ENCODE data around the gene NOC3L.

Gene NOC3L

DNA sequence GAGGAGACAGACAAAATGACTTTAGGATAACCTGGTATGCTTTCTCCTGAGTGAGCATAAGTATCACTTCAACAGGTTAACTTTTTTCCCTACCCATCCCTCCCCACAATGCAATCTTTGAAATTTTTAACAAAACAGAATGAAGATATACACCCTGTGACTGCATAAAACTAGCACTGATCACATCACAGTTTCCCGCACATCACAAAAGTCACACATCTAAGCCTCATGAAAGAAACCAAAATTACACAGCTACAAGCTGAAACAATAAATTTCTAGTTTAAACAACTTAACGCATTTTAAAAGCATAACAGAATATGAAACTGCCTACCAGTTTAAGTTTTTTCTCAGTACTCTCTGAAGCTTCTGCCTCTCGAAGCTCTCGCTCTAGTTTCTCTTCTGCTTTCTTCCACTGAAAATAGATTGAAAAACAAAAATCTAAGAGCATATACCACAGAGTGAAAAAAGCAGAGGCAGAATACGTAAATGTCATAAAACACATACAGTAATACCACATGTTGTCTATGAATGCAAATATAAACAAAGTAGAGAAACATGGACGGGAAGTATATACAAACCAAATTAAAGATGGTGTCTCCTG lies 18.1 kb downstream of the NOC3L start:
- H3K27ac Mint-ChIP-seq: no peak overlapping the region
- H3K27me3 Mint-ChIP-seq: no peaks in the 10 kb centered on the region
- H3K36me3 Mint-ChIP-seq (ENCODE audit: low read depth): peaks cover 75% of the 10 kb centered on the region
- H3K4me1 Mint-ChIP-seq (ENCODE audit: low read depth): no peaks in the 10 kb centered on the region
- H3K9me3 Mint-ChIP-seq: no peaks in the 10 kb centered on the region
- no peak overlapping the region for H3K4me3 Mint-ChIP-seq

DNA sequence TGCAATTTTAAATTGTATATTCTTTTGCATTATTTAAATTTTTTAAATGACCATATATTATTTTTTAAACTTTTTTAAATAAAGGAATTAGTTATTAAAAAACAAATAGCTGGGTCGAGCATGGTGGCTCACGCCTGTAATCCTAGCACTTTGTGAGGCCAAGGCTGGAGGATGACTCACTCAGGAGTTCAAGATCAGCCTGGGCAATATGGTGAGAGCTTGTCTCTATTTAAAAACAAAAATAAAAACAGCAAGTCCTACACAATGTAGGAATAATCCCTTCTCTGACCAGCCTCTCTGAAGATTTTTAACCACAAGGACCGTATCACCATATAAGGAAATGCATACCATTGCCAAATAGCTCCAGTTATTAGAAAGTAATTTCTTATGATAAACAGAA lies 19.6 kb downstream of the NOC3L start:
- H3K4me3 Mint-ChIP-seq: no peak overlapping the region
- H3K4me1 Mint-ChIP-seq (ENCODE audit: low read depth): no peaks in the 10 kb centered on the region
- H3K9me3 Mint-ChIP-seq: no peaks in the 10 kb centered on the region
- H3K27me3 Mint-ChIP-seq: no peaks in the 10 kb centered on the region
- no peak overlapping the region for H3K27ac Mint-ChIP-seq
- H3K36me3 Mint-ChIP-seq (ENCODE audit: low read depth): peaks cover 82% of the 10 kb centered on the region

DNA sequence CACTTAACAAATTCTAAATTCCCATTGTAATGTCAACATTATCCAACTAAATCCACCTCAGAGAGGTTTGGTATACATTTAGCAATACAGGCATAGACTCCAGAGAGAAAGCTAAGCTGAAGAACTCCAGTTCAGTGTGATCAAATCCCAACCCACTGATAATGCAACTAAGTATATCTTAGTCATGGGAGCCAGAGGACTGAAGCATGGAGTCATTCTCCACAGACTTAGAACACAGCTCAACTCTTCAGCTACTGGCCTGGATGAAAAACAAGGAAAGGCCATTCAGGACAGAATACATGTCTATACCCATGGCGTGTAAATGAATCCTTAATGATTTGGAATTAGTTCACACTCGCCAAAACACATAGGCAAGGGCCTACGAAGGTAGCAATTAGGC lies 27.9 kb downstream of the NOC3L start:
- Mint-ChIP-seq H3K4me3 (no peak overlapping the region), H3K4me1 (ENCODE audit: low read depth) (no peaks in the 10 kb centered on the region), H3K9me3 (no peaks in the 10 kb centered on the region), H3K36me3 (ENCODE audit: low read depth) (peaks cover 81% of the 10 kb centered on the region), H3K27me3 (no peaks in the 10 kb centered on the region), H3K27ac (no peak overlapping the region)

DNA sequence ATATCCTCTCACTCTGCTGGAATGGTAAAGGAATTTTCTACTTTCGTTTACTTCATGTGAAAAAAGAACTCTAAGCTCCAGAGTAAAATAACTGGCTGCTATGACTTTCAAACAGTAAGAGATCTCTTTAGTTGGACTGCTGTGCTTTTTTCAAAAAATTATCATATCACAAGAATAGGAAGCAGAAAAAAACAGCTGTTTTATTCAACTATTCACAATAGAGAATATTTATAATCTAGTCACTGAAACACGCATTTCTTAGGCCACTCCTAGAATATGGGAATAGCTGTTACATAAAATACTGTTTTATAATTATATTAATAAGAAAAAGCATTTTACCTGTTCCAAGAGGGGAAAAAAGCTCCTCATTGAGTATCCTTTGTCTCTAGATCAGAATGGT lies 29.7 kb downstream of the NOC3L start:
- Mint-ChIP-seq H3K27ac (no peak overlapping the region), H3K36me3 (ENCODE audit: low read depth) (peaks cover 78% of the 10 kb centered on the region), H3K4me1 (ENCODE audit: low read depth) (no peaks in the 10 kb centered on the region)

DNA sequence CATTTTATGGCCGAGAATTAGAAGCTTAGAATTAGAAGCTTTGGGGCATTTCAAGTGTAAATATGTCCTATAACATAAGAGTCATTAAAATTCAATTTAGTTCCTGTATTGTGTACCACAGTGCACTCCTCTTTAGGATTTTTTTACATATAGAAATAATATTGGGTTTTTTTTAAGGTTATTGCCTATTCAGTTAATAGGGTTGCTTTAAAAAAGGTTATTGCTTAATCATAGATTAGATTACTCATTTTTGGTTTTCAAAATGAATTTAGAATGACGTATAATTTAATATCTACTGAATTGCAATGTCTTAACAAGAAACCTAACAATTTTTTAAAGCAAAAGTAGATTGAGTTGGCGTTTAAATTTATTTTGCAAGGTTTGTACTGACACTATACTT lies 34.1 kb downstream of the NOC3L start:
- H3K36me3 Mint-ChIP-seq (ENCODE audit: low read depth): peaks cover 78% of the 10 kb centered on the region
- no peak overlapping the region for H3K4me3 Mint-ChIP-seq
- H3K9me3 Mint-ChIP-seq: no peaks in the 10 kb centered on the region
- H3K27me3 Mint-ChIP-seq: no peaks in the 10 kb centered on the region
- H3K27ac Mint-ChIP-seq: no peak overlapping the region
- no peaks in the 10 kb centered on the region for H3K4me1 Mint-ChIP-seq (ENCODE audit: low read depth)

More for the DNA sequence above, 29.7 kb downstream of the NOC3L start:
- Mint-ChIP-seq H3K4me3 (no peak overlapping the region), H3K9me3 (no peaks in the 10 kb centered on the region), H3K27me3 (no peaks in the 10 kb centered on the region)

DNA sequence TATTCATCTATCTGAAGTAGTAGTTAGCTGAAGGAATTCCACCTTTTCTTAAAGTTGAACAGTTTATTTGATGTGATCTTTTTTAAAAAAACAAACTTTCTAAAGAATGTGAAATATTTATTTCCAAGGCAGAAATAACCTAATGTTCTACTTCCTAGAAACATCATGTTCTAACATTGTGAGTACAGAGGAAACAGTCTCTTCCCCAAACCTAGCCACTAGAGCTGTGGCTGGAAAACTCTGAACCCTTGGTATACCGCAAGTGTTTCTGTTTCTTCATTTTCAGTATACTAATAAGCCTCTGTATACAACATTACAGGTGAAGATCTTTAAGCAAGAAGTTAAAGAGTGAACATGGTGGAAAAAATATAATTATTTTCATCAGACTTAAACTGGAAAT lies 35.1 kb downstream of the NOC3L start:
- Mint-ChIP-seq H3K4me1 (ENCODE audit: low read depth) (no peaks in the 10 kb centered on the region), H3K4me3 (no peak overlapping the region), H3K27me3 (no peaks in the 10 kb centered on the region), H3K36me3 (ENCODE audit: low read depth) (peaks cover 79% of the 10 kb centered on the region), H3K9me3 (no peaks in the 10 kb centered on the region), H3K27ac (no peak overlapping the region)

DNA sequence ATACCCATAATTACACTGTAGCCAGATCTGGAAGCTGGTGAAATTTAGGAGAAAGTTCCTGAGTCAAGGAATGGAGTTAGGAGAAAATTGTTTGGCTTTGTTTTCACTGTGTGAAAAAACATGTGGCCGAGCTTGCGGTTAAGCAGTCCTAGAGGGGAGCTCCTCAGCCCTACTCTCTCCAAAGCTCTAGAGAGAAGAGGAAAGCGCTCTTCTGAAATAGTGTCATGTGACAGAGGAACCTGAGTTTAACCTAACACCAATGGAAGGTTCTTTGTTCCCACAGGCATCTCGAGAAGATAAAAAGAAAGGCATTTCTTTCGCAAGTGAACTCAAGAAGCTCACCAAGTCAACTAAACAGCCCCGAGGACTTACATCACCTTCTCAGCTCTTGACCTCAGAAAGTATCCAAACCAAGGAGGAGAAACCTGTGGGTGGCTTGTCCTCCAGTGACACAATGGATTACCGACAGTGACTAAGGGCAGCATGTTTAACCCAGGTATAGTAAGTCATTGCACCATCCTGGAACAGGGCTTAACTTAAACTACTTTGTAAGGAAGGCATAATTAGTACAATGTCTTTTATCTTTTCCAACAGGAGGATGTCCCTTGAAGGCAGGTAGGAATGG lies 38.0 kb downstream of the NOC3L start:
- Mint-ChIP-seq H3K27me3 (no peaks in the 10 kb centered on the region), H3K9me3 (no peaks in the 10 kb centered on the region), H3K27ac (no peak overlapping the region), H3K4me3 (no peak overlapping the region), H3K36me3 (ENCODE audit: low read depth) (peaks cover 62% of the 10 kb centered on the region), H3K4me1 (ENCODE audit: low read depth) (no peaks in the 10 kb centered on the region)

DNA sequence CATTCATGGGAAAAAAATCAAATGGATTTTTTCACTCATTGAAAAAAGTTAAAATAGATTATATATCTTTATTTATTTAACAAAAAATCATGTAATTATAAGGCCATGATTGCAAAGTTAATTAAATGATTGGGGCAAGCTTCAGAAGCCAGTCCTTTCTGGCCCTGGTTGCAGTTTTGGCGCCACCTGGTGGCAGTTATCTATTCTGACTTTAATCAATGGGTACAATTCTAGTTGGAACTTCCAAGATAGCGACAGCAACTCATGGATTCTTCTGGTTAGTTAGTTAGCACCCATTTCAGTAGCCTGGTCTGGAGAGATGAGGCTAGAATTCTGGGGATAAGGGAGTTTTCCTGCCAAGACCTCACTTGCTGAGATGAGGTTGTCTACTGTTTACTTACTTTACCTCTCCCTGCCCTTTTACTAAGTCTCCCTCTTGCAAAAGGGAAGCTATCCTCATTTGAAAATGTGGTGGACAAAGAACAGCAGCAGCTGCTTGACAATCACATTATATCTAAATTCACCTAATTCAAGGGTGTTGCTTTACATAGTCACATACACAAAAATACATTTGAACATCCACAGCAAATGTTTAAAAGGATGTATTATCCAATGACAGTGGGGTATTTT lies 42.3 kb downstream of the NOC3L start:
- Mint-ChIP-seq H3K36me3 (ENCODE audit: low read depth) (peaks cover 29% of the 10 kb centered on the region), H3K4me3 (no peak overlapping the region), H3K4me1 (ENCODE audit: low read depth) (no peaks in the 10 kb centered on the region), H3K27ac (no peak overlapping the region), H3K27me3 (no peaks in the 10 kb centered on the region), H3K9me3 (no peaks in the 10 kb centered on the region)

DNA sequence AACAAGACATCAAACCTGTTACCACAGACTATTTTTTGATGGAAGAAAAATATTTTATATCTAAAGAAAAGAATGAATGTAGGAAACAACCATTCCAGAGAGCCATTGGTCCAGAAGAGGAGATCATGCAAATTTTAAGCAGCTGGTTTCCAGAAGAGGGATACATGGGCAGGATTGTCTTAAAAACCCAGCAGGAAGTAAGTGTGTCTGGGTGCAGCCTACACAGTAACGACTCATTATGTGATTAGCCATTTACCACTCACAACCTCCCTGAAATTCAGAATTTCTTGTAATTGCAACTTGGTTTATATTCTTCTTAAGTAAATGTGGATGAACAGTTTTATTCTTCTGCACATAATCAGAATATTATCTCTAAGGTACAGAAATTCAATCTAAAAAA lies 46.2 kb downstream of the NOC3L start:
- peaks cover 1% of the 10 kb centered on the region for H3K36me3 Mint-ChIP-seq (ENCODE audit: low read depth)

DNA sequence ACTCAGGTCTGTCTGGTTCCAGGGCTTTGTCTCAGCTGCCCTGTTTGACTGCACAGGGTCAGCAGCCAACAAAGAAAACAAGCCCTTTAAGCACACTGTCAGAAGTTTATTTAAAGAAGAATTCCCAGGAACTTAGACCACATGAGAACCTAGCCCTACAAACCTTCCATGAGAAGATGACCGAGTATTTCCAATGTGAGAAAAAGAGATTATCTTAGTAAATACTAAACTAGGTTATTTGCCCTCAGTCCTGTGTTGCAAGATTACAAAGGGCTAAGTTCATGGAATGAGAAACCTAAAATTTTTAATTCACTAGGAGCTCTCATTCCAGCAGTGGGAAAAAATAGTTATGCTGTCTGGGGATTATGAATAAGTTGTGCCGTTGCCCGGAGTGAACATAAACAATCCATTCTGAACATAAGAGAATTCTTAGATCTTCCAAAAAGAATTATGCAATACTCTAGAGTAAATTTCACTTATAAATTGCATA lies 46.7 kb downstream of the NOC3L start:
- Mint-ChIP-seq H3K4me3 (no peak overlapping the region), H3K9me3 (no peaks in the 10 kb centered on the region), H3K27ac (no peak overlapping the region), H3K4me1 (ENCODE audit: low read depth) (no peaks in the 10 kb centered on the region), H3K36me3 (ENCODE audit: low read depth) (no peaks in the 10 kb centered on the region), H3K27me3 (peaks cover 4% of the 10 kb centered on the region)

More for the DNA sequence above, 46.2 kb downstream of the NOC3L start:
- Mint-ChIP-seq H3K27me3 (peaks cover 1% of the 10 kb centered on the region), H3K9me3 (no peaks in the 10 kb centered on the region), H3K27ac (no peak overlapping the region), H3K4me3 (no peak overlapping the region), H3K4me1 (ENCODE audit: low read depth) (no peaks in the 10 kb centered on the region)

DNA sequence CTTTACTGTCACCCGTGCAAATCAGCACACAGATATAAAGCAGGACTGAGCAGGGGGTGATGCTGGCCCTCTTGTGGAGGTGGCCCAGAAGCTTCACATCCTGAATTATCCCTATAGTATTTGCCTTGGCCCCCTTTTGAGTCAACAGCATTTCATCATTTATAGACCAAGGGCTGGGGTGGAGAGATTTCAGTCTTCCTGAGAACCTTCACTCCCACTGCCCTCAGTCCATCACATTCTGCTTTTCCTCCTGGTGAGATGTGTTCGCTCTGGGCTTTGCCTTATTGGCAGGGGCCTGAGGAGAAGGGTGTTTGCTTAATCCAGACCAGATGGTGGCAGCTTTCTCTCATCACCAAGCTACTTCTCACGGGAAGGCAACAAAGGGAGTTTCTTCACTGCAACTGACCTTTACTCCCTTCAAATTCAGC lies 47.7 kb downstream of the NOC3L start:
- Mint-ChIP-seq H3K9me3 (no peaks in the 10 kb centered on the region), H3K27me3 (peaks cover 8% of the 10 kb centered on the region), H3K27ac (no peak overlapping the region), H3K4me1 (ENCODE audit: low read depth) (no peaks in the 10 kb centered on the region), H3K36me3 (ENCODE audit: low read depth) (no peaks in the 10 kb centered on the region), H3K4me3 (no peak overlapping the region)

DNA sequence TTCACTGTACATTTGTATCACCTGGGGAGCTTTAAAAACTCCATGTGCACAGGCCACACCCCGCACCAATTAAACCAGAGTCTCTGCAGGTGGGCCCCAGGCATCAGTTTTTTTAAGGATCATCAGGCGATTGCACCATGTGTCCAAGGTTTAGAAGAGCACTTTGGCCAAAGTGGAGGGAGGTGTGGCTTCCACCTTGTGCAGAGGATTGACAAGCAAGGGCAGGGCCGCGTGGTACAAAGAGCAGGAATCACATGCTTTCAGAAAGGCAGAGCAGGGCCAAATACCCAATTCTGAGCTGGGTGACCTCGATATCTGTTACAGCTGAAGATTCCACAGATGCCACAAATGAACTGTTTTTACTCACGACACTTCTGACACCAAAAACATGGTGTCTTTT lies 52.4 kb downstream of the NOC3L start:
- Mint-ChIP-seq H3K9me3 (no peaks in the 10 kb centered on the region), H3K4me3 (no peak overlapping the region), H3K36me3 (ENCODE audit: low read depth) (no peaks in the 10 kb centered on the region), H3K27me3 (peaks cover 43% of the 10 kb centered on the region), H3K27ac (no peak overlapping the region), H3K4me1 (ENCODE audit: low read depth) (no peaks in the 10 kb centered on the region)

DNA sequence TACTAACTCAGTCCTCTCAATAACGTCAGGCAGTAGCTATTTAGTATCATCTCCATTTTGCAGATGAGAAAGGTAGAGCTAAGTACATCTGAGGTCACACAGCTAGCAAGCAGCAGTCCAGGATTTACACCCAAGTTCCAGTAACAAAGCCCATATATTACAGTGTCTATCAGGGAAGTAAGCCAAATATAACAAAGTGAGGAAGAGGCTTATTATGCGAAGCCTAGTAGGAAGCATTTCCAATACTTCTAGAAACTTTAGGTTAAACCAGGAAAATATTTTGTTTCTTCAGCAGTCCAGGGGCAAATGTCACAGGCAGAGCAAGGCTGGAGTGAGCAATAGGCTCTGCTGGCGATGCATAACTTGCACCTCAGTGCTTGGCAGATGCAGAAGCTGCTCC lies 53.9 kb downstream of the NOC3L start:
- Mint-ChIP-seq H3K36me3 (ENCODE audit: low read depth) (no peaks in the 10 kb centered on the region), H3K27me3 (peaks cover 55% of the 10 kb centered on the region), H3K4me1 (ENCODE audit: low read depth) (no peaks in the 10 kb centered on the region), H3K9me3 (no peaks in the 10 kb centered on the region), H3K4me3 (no peak overlapping the region), H3K27ac (no peak overlapping the region)

DNA sequence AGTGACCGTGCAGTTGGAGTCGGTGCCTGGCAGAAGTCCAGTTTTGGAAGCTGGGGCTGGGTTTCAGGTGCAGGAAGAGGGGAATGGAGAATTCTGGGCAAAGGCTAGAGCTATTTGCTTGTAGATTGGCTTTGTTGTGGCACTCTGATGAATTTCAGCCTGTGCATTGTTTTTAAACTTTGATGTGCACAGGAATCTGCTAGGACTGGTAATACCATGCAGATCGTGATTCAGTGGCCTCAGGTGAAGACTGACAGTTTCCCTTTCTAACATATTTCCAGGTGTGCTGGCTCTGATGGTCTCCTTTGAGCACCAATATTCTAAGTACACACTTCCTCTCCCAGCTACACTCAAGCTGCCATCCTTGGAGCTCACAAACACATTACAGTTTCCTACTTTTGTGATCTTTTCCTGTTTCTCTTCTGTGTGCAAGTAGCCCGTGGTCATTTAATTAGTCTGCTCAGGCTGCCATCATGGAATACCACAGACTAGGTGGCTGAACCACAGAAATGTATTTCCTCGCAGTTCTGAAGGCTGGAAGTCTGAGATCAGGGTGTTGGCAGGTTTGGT lies 55.6 kb downstream of the NOC3L start:
- no peaks in the 10 kb centered on the region for H3K4me1 Mint-ChIP-seq (ENCODE audit: low read depth)
- no peak overlapping the region for H3K4me3 Mint-ChIP-seq
- no peak overlapping the region for H3K27ac Mint-ChIP-seq
- H3K9me3 Mint-ChIP-seq: no peaks in the 10 kb centered on the region
- H3K36me3 Mint-ChIP-seq (ENCODE audit: low read depth): no peaks in the 10 kb centered on the region
- peaks cover 67% of the 10 kb centered on the region for H3K27me3 Mint-ChIP-seq

DNA sequence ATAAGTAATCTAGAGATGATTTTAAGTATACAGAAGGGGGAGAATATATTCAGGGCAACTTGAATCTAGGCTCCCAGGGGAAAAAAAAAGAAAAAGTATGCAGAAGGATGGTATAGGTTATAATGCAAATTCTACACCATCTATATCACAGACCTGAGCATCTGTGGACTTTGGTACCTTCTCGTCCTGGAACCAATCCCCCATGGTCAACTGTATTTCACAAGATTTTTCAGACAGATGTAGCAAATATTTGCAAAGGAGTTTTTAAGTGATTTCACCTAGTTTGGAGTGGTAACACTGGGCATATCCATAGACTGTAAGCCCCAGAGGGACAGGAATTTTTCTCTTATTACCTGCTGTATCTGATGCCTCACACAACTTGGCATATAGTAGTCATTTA lies 58.8 kb downstream of the NOC3L start:
- H3K27ac Mint-ChIP-seq: no peak overlapping the region
- no peaks in the 10 kb centered on the region for H3K9me3 Mint-ChIP-seq
- no peak overlapping the region for H3K4me3 Mint-ChIP-seq
- H3K27me3 Mint-ChIP-seq: peaks cover 73% of the 10 kb centered on the region
- H3K36me3 Mint-ChIP-seq (ENCODE audit: low read depth): no peaks in the 10 kb centered on the region
- peaks cover 16% of the 10 kb centered on the region for H3K4me1 Mint-ChIP-seq (ENCODE audit: low read depth)

All from stimulated activated naive CD8-positive, alpha-beta T cell treated with anti-CD3 and anti-CD28 coated beads, Interleukin-15, Interleukin-2, amounts not matched to agents 100 ng/mL and 50 ng/mL, for 24 hours (primary cell).